SK-N-SH treated with all-trans-retinoic acid at 6 μM for 48 hours (cell line): ENCODE results near the gene EML5.

Source experiments
- ATAC-seq: fragments of 200-7000 bp; cut with Tn5 transposase; 3 replicates; pipeline ENCODE4 v1.9.1; 2020; ENCODE audit warnings: mild to moderate bottlenecking, moderate library complexity
- ARNTL ChIP-seq: fragments of 450-650 bp; formaldehyde crosslinking; IDR thresholded peaks from 2 replicates; pipeline ENCODE4 v1.5.0; 2020; ENCODE audit warnings: low read depth, mild to moderate bottlenecking, moderate library complexity, borderline replicate concordance
- BACH2 ChIP-seq: fragments of 250-450 bp; sonication (Bioruptor Pico); IDR thresholded peaks from 2 replicates; pipeline ENCODE4 v1.9.0; 2021; ENCODE audit warnings: mild to moderate bottlenecking, borderline replicate concordance
- CSDC2 ChIP-seq: fragments of 250-450 bp; sonication (Bioruptor Pico); IDR thresholded peaks from 2 replicates; pipeline ENCODE4 v1.5.0; 2020; ENCODE audit warnings: mild to moderate bottlenecking, moderate library complexity
- ESRRG ChIP-seq: fragments of 250-450 bp; sonication (Bioruptor Pico); IDR thresholded peaks from 2 replicates; pipeline ENCODE4 v1.6.1; 2021; ENCODE audit warnings: mild to moderate bottlenecking
- GLIS3 ChIP-seq: fragments of 250-450 bp; sonication (Bioruptor Pico); IDR thresholded peaks from 2 replicates; pipeline ENCODE4 v1.5.0; 2020; ENCODE audit warnings: mild to moderate bottlenecking, moderate library complexity
- ISL1 ChIP-seq: fragments of 250-450 bp; sonication (Bioruptor Pico); IDR thresholded peaks from 2 replicates; pipeline ENCODE4 v2.1.2; 2022; ENCODE audit warnings: mild to moderate bottlenecking, moderate library complexity
- OSR1 ChIP-seq: fragments of 250-450 bp; sonication (Bioruptor Pico); IDR thresholded peaks from 2 replicates; pipeline ENCODE4 v1.8.0; 2022; ENCODE audit warnings: moderate library complexity, mild to moderate bottlenecking, inconsistent platforms
- SNAI2 ChIP-seq: fragments of 250-450 bp; sonication (Bioruptor Pico); IDR thresholded peaks from 2 replicates; pipeline ENCODE4 v1.5.0; 2020; ENCODE audit warnings: mild to moderate bottlenecking, moderate library complexity
- TCF4 ChIP-seq: fragments of 250-450 bp; sonication (Bioruptor Pico); IDR thresholded peaks from 2 replicates; pipeline ENCODE4 v1.8.0; 2021; ENCODE audit warnings: mild to moderate bottlenecking, moderate library complexity, borderline replicate concordance
- TOX ChIP-seq: fragments of 250-450 bp; sonication (Bioruptor Pico); IDR thresholded peaks from 2 replicates; pipeline ENCODE4 v1.8.0; 2021; ENCODE audit warnings: mild to moderate bottlenecking, moderate library complexity, borderline replicate concordance
- ZC3H10 ChIP-seq: fragments of 250-450 bp; sonication (Bioruptor Pico); IDR thresholded peaks from 2 replicates; pipeline ENCODE4 v1.5.1; 2021; ENCODE audit warnings: mild to moderate bottlenecking, moderate library complexity
- ZNF565 ChIP-seq: fragments of 450-650 bp; formaldehyde crosslinking; conservative IDR thresholded peaks from 2 replicates; pipeline ENCODE4 v1.5.0; 2020; ENCODE audit warnings: low read depth, mild to moderate bottlenecking, moderate library complexity
- ZNF70 ChIP-seq: fragments of 450-650 bp; formaldehyde crosslinking; IDR thresholded peaks from 2 replicates; pipeline ENCODE4 v1.5.0; 2020; ENCODE audit warnings: mild to moderate bottlenecking, moderate library complexity
- ZNF8 ChIP-seq: fragments of 450-650 bp; formaldehyde crosslinking; IDR thresholded peaks from 2 replicates; pipeline ENCODE4 v1.5.0; 2020; ENCODE audit warnings: mild to moderate bottlenecking, moderate library complexity
- TF ChIP-seq, protein P1 (sequence below): fragments of 250-450 bp; sonication (Bioruptor Pico); IDR thresholded peaks from 2 replicates; pipeline ENCODE4 v1.8.0; 2021; ENCODE audit warnings: low read depth, mild to moderate bottlenecking, moderate library complexity, borderline replicate concordance
- TF ChIP-seq, protein P2 (sequence below): fragments of 250-450 bp; sonication (Bioruptor Pico); IDR thresholded peaks from 2 replicates; pipeline ENCODE4 v1.5.1; 2021; ENCODE audit warnings: mild to moderate bottlenecking, moderate library complexity
- TF ChIP-seq, protein P3 (sequence below): fragments of 250-450 bp; sonication (Bioruptor Pico); IDR thresholded peaks from 2 replicates; pipeline ENCODE4 v1.5.0; 2020; ENCODE audit warnings: mild to moderate bottlenecking, moderate library complexity
- TF ChIP-seq, protein P4 (sequence below): fragments of 250-450 bp; sonication (Bioruptor Pico); IDR thresholded peaks from 2 replicates; pipeline ENCODE4 v1.8.0; 2020; ENCODE audit warnings: mild to moderate bottlenecking, moderate library complexity, borderline replicate concordance

The EML5 gene

DNA sequence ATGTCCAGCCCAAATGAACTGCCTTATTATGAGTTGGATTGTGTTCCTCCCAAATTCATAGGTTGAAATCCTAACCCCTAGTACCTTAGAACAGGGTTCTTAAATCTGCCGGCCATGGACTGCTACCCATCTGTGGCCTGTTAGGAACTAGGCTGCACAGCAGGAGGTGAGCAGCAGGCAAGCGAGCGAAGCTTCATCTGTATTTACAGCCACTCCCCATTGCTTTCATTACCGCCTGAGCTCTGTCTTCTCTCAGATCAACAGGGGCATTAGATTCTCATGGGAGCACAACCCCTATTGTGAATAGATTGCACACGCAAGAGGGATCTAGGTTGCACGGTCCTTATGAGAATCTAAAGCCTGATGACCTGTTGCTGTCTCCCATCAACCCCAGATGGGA is 9.8 kb upstream of the EML5 start:
- TF ChIP-seq OSR1 (CRISPR knock-in tag) (no peak), CSDC2 (no peak), ZC3H10 (CRISPR knock-in tag) (no peak), BACH2 (CRISPR knock-in tag) (no peak), TCF4 (CRISPR knock-in tag) (no peak), ISL1 (CRISPR knock-in tag) (no peak), ESRRG (CRISPR knock-in tag) (no peak), TOX (CRISPR knock-in tag) (no peak), SNAI2 (no peak), ZNF8 (CRISPR knock-in tag) (no peak), ZNF70 (no peak), ARNTL (no peak), ZNF565 (CRISPR knock-in tag) (no peak)
- TF ChIP-seq, protein P1, sequence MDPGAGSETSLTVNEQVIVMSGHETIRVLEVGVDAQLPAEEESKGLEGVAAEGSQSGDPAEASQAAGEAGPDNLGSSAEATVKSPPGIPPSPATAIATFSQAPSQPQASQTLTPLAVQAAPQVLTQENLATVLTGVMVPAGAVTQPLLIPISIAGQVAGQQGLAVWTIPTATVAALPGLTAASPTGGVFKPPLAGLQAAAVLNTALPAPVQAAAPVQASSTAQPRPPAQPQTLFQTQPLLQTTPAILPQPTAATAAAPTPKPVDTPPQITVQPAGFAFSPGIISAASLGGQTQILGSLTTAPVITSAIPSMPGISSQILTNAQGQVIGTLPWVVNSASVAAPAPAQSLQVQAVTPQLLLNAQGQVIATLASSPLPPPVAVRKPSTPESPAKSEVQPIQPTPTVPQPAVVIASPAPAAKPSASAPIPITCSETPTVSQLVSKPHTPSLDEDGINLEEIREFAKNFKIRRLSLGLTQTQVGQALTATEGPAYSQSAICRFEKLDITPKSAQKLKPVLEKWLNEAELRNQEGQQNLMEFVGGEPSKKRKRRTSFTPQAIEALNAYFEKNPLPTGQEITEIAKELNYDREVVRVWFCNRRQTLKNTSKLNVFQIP (CRISPR knock-in tag): no peak
- TF ChIP-seq, protein P2, sequence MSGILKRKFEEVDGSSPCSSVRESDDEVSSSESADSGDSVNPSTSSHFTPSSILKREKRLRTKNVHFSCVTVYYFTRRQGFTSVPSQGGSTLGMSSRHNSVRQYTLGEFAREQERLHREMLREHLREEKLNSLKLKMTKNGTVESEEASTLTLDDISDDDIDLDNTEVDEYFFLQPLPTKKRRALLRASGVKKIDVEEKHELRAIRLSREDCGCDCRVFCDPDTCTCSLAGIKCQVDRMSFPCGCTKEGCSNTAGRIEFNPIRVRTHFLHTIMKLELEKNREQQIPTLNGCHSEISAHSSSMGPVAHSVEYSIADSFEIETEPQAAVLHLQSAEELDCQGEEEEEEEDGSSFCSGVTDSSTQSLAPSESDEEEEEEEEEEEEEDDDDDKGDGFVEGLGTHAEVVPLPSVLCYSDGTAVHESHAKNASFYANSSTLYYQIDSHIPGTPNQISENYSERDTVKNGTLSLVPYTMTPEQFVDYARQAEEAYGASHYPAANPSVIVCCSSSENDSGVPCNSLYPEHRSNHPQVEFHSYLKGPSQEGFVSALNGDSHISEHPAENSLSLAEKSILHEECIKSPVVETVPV (CRISPR knock-in tag): no peak
- TF ChIP-seq, protein P3, sequence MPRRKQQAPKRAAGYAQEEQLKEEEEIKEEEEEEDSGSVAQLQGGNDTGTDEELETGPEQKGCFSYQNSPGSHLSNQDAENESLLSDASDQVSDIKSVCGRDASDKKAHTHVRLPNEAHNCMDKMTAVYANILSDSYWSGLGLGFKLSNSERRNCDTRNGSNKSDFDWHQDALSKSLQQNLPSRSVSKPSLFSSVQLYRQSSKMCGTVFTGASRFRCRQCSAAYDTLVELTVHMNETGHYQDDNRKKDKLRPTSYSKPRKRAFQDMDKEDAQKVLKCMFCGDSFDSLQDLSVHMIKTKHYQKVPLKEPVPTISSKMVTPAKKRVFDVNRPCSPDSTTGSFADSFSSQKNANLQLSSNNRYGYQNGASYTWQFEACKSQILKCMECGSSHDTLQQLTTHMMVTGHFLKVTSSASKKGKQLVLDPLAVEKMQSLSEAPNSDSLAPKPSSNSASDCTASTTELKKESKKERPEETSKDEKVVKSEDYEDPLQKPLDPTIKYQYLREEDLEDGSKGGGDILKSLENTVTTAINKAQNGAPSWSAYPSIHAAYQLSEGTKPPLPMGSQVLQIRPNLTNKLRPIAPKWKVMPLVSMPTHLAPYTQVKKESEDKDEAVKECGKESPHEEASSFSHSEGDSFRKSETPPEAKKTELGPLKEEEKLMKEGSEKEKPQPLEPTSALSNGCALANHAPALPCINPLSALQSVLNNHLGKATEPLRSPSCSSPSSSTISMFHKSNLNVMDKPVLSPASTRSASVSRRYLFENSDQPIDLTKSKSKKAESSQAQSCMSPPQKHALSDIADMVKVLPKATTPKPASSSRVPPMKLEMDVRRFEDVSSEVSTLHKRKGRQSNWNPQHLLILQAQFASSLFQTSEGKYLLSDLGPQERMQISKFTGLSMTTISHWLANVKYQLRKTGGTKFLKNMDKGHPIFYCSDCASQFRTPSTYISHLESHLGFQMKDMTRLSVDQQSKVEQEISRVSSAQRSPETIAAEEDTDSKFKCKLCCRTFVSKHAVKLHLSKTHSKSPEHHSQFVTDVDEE (CRISPR knock-in tag): no peak
- TF ChIP-seq, protein P4, sequence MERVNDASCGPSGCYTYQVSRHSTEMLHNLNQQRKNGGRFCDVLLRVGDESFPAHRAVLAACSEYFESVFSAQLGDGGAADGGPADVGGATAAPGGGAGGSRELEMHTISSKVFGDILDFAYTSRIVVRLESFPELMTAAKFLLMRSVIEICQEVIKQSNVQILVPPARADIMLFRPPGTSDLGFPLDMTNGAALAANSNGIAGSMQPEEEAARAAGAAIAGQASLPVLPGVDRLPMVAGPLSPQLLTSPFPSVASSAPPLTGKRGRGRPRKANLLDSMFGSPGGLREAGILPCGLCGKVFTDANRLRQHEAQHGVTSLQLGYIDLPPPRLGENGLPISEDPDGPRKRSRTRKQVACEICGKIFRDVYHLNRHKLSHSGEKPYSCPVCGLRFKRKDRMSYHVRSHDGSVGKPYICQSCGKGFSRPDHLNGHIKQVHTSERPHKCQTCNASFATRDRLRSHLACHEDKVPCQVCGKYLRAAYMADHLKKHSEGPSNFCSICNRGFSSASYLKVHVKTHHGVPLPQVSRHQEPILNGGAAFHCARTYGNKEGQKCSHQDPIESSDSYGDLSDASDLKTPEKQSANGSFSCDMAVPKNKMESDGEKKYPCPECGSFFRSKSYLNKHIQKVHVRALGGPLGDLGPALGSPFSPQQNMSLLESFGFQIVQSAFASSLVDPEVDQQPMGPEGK (CRISPR knock-in tag): no peak
- ATAC-seq: no peak

DNA sequence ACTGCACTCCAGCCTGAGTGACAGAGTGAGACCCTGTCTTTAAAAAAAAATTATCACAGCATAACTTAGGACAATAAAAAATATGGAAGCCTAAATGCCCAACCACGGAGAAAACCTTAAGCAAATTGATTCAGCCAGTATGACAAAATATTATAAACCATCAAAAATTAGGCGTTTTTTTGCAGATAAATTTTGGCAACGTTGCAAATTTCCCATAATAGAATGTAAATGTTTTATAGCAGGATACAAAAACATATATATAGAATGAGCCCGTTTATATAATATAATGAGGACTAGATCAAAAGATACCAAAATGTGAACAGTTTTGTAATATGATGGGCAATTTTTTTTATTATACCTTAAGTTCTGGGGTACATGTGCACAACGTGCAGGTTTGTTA is 6.8 kb upstream of the EML5 start:
- no peak for ATAC-seq
- TF ChIP-seq, protein P2 (CRISPR knock-in tag): no peak
- TF ChIP-seq CSDC2 (no peak), ESRRG (CRISPR knock-in tag) (no peak), SNAI2 (no peak), ZC3H10 (CRISPR knock-in tag) (no peak)
- TF ChIP-seq, protein P1 (CRISPR knock-in tag): no peak

DNA sequence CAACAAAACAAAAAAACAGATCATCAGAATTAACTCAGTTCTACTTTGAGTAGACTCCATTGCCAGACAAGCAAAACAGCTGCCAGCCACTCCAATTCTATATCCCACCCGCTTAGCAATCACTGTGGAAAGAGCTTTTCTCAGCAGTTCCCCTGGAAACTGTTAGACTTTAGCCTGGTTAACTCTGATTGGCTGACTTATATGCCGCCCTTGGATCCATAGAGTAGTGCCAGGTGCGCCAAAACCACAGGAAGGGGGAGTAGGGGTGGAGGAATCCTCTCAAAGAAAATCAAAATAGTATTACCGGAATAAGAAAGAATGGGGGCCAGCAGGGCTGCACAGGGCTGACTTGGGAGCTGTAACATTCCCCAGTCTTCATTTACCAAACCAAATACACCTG is 5.4 kb upstream of the EML5 start:
- no peak for ATAC-seq
- no peak for TF ChIP-seq GLIS3 (CRISPR knock-in tag)
- TF ChIP-seq OSR1 (CRISPR knock-in tag): no peak
- no peak for TF ChIP-seq ISL1 (CRISPR knock-in tag)
- TF ChIP-seq, protein P3 (CRISPR knock-in tag): no peak
- TF ChIP-seq CSDC2: no peak
- TF ChIP-seq ARNTL: no peak
- TF ChIP-seq ZNF565 (CRISPR knock-in tag): no peak
- no peak for TF ChIP-seq ZNF8 (CRISPR knock-in tag)
- TF ChIP-seq ZC3H10 (CRISPR knock-in tag): no peak
